Fibroblast of gingiva (primary cell): Measurements from ENCODE around the gene LRP2BP.
"Not testable (repeated sequence)": the region's sequence is repeated elsewhere in the genome, so short reads cannot be mapped to it uniquely, and the experiment has no call there.

Experiments used
- DNase-seq: peaks from one replicate; pipeline ENCODE4 v3.0.0-alpha.2; 2011; ENCODE audit warnings: low read depth

LRP2BP gene

GRCh38 chr4:185361872-185362271, 33.9 kb downstream of the LRP2BP start:
- no peak for DNase-seq

DNA sequence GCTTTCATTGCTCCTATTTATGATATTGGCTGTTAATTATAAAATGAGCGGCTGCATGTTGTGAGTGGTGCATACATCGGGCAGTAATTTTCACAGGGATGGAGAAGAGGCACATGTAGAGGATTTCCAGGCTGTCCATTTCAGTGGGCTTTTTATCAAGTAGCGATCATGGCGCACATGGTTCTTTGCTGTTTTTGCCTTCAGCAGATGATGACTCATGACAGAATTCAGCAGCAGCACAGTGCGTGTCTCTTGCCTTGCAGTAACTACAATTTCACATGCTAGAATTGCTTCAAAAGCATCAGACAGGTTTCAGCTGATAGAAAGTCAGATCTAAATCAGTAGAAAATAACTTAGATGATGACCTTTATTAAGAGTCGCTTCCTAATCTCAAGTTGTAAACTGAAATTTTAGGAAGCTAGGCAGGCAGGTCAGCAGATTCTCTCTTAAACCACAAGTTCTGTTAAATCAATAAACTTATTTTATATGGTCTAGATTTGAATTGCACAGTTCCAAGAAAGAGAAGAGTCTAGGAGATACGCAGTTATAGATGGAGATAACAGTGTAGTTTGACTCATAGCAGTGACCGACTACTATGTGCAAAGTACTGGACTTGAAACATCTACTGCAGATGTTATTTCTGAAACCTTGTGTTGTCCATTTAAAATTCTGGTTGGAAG, 35.8 kb downstream of the LRP2BP start:
- no peak for DNase-seq

- no peak for DNase-seq
Measured at GRCh38 chr4:185358959-185359358, 36.8 kb downstream of the LRP2BP start.

DNA sequence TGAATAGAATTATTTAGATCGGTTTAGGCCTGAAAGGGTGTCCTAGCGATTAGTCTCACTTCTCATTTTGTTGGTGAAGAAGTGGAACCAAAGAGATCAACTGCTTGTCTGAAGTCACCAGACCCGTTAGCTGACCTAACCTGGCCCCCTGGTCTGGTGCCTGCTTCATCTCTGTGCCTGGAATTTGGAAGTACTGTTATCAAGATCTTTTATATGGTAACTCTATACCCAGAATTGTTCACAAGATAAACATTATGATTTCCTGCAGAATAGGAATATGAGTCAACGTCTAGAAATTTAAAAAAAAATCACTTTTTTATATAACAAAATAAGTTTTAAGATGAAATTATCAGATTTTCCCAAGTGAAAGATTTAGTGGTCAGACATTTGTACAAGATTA, 37.2 kb downstream of the LRP2BP start:
- no peak for DNase-seq

- no peak for DNase-seq
Measured at GRCh38 chr4:185357733-185358440, 37.8 kb downstream of the LRP2BP start.

DNA sequence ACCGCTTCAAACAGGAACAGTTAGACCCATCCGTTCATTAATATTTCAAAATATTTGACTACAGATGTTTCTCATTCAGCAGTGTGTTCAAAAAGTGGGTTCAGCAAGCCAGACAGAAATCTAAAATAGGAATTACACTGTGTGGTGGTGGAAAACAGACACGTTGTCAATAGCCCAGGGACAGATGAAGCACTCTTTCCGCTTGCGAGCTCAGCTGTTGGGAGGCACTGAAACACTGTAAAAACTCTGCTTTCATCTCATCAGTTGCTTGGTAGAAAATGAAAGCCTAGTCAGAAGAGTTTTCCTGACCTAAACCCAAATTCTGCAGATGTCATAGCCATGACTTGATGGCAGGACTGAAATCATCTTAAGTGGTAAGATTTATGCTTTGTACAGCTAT, 38.5 kb downstream of the LRP2BP start:
- DNase-seq = peak; percentile 6

DNA sequence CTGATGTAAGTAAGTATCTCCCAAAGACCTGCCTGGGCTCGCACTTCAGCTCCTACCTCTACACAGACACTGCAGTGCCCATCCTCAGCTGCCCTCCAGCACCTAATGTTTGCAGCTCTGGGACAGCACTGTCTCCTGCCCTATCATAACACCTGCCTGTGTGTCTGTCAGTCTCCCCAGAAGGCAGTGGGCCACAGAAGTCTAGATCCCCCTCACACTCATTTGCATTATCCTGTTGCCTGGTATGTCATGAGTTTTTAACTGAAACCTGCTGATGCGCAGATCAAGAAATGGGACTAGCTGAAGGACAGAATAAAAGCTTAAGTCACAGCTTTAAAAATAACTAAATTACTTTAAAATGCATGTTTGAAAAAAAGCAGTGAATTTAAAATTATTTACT, 43.0 kb downstream of the LRP2BP start:
- no peak for DNase-seq

DNA sequence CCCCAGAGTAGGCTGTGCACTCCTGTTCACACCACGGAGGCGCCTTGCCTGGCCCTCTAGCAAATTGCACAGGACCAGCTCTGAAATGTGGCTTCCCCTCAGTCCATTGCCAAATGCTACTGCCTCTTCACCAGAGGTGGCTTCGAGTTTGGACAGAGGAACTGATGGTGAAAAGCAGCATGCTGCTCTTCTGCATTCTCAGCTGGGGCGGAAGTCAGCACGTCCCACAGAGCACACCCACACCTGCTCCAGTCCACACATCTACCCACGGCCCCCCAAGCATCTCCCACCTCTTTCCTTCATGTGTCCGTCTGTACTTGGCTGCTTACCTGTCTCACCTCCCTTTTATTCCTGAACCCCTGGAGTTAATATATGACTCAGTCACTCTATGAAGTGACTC, 43.5 kb downstream of the LRP2BP start:
- DNase-seq = no peak

- no peak for DNase-seq
Measured at GRCh38 chr4:185351691-185352090, 44.0 kb downstream of the LRP2BP start.

- DNase-seq = no peak
Measured at GRCh38 chr4:185346975-185347601, 48.6 kb downstream of the LRP2BP start.

DNA sequence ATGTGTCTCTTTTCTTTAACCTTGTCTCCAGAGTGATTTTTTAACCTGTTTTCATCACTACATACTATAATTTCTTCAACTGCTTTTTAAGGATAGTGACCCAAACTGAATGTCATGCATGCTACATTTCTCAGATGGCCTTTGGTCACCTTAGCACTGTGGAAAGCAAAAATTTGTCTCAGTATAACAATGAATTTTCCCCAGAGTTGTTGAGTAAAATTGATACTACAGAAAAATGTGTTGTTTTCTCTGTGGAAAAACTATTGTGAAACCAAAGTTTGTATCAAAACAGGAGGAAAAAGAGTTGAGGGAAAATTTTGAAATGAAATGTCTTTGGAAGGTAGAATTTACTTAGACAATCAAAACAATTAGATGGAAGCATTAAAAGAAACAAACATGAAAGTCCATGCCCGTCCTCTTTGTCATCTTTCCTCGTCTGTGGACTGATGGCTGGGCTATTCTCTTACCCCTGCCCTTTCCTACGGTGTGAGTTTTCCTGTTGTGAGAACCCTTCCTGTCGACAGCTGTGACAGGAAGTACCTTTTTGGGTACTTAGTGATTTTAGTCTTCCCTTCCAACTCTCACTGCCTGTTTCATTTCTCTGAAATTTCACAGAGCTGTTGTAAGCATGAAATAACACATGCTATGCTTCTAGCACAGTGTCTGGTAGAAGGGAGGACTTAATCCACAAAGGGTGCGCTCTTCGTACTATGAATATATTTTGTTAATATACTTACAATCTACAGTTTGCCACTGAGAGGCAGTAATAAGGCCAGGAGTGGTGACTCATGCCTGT, 50.8 kb downstream of the LRP2BP start:
- DNase-seq = no peak

DNA sequence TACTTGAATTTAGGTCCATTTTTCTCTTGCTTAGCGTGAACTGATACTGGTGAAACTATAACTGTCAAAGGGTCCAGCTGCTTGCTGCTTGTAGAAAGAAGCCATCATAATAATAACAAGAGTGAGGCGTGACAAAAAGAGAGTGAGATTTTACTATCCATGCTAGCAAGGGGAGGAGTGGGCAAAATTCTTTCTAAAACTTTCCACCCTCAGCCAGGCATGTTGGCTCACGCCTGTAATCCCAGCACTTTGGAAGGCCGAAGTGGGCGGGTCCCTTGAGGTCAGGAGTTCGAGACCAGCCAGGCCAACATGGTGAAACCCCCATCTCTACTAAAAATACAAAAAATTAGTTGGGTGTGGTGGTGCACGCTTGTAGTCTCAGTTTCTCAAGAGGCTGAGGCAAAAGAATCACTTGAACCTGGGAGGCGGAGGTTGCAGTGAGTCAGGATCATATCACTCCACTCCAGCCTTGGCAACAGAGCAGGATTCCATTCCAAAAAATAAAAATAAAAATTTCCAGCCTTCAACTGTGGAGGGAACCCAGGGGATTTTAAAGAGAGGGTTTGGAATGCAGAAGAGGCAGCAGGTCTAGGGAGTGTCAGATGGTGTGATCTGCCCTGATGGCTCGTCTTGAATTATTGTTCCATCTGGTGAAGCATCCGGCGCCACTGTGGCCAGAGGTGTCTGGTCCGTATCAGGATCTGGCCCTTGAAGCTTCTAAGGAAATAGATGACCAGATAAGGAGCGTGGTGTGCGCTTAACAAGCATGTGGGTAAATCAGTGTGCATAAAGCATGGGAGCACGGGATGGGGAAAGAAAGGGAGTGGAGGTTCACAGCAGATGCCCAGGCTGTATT, 51.8 kb downstream of the LRP2BP start:
- no peak for DNase-seq

DNA sequence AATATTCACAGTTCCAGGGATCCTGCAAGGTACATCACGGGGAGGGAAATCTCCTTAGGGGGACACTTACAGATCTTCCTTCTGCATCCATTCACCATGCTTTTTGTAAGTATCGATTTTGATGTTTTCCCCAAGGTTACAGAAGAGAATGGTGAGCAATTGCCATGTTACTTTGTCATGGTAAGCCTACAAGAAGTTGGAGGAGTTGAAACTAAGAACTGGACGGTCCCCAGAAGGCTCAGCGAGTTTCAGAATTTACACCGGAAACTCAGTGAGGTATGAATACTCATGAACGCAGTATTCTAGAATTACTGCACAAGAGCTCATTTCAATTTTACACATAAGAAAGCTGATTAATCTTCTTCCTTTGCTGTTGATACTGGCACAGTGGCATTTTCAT, 53.9 kb downstream of the LRP2BP start:
- no peak for DNase-seq

DNA sequence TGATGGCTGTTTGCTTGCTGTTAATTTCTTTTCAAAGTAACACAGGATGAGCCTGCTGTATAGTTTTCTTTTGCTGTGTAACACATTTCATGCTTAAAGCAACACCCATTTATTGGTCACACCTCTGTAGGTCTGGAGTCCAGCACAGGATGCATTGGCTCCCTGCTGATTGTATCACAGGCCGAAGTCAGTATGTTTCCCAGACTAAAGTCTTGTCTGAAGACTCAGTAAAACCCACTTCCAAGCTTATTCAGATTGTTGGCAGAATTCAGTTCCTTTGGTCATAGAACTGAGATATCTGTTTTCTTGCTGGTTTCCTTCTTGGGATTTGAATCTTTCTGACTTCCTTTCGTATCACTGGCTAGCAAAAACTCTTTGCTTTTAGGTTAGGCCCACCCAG, 54.3 kb downstream of the LRP2BP start:
- DNase-seq = no peak

DNA sequence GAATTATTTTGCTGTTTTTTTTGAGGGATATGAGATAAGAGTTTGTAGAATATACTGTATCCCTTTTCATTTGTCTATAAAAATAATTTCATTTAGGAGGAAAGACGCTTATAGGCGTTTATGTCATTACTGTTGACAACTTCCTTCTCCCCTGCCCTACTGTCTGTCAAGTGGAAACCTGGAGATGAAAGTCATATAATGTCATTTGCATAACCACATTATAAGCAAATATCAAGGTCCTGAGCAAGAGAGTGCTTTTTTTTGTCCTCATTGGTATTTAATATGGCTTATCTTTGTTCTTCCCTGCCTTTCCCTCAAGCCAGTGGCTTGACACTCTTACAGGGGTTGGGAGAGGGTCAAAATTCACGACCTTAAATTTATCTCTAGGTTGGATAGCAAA, 55.8 kb downstream of the LRP2BP start:
- no peak for DNase-seq

DNA sequence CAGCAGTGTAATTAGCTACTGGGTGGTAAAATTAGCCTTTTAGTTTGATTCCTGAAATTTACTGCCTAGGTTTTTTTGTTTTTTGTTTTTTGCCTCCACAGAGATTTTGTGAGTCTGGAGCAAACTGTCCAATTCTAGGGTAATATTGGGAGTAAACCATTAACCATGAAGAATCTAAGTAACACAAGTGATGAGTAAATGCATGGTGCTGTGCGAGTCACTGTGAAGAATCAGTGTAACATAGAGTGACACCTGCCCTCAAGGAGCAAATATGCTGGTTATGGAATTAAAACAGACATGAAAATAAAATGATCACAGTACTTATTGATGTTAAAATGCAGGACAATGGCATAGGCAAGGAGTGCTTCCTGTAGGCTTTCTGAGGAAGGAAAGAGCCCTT, 60.1 kb downstream of the LRP2BP start:
- DNase-seq = no peak

- no peak for DNase-seq
Measured at GRCh38 chr4:185334326-185334725, 61.4 kb downstream of the LRP2BP start.

GRCh38 chr4:185332575-185333464, 62.9 kb downstream of the LRP2BP start:
- no peak for DNase-seq

DNA sequence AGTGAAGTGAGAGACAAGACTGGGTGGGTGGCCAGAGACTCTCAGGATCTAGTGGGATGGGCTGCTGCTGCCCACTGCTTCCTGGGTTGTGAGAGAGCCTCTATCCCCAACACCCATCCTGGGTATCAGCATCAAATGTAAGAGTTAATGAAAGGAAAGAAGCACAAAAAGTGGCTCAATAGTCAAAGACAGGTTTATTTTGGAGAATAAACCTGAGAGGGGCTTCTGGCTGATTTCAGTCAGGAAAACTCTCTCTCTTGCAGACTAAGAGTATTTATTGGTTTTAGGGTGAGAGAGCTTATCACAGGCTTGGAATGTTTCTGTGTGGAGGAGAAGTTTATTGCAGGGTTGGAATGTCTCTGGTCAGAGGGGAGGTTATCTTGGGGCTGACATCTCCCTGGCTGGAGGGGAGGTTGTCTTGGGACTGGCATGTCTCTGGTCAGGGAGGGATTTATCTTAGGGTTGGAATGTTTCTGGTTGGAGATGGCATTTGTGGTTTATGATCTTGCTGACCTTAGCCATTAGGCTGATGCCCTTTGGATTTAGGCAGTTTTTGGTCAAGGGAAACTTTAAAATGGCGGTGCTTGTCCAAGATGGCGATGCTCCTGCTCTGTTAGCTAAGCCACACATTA, 65.7 kb downstream of the LRP2BP start:
- not testable (repeated sequence) for DNase-seq

DNA sequence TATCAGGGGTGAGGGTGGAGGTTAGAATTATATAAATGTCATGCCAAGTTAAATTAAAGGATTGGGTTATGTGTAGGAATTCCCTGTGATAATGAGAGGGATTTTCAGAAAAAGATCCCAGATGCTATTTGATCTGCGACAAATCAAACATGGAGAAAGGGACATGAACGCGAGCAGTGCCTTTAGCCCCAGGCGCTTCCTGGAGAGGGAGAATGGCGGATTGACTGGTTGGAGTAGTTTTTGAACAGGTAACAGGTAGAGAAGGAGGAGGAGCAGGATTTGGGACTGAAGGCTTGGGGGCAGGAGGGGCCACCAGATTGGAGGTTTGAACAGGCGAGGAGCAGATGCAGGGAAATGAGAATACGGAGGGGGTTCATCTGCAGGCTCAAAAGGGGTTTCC, 67.1 kb downstream of the LRP2BP start:
- DNase-seq = no peak
